ENCODE results near the gene GPATCH8. TPM values are rescaled to one million over a fixed set of nuclear protein-coding genes. Genes with fewer than 3 reads are reported as not detected.

Gene GPATCH8
- total RNA-seq, 1 experiment from 2014 or later, result 51.5 TPM

DNA sequence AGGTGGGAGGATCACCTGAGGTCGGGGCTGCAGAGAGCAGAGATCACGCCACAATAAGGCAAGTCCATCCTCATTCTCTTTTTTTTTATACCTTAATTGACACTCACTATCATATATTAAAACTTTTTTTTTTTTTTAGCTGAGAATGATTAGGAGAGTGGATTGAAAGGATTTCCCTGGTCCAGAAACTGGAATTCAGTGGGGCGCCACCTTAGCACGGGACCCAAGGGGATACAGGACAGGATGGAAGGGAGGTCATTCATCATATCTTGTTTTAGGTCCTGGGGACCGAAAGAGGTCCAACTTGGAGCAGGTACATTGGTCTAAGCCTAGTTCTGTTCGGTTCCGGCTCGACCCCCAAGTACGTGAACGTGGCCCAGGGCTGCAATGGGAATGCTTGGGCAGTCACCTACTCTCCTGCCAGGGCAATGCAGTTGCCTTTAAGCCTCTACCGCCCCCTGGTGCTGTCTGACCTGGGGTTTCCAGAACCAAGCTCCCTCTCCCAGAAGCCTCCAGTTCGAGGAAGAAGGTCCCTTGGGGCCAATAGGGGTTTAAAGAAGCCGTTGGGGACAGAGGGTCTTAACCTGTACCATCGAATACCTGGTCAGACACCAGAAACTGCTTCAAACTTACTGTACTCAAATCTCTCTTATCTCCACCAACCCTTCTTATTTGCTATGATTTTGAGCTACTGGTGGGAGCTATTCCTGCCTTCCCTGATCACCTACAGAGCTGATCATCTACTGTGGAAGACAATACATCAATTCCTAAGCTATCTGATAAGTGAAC is 19.9 kb upstream of the GPATCH8 start:
- H3K23me2 ChIP-seq (ENCODE audit: insufficient read length, low read depth, low read length, poor library complexity, severe bottlenecking), result no peaks in the 10 kb centered on the region
- H3K27ac ChIP-seq (ENCODE audit: insufficient read length, low read depth, low read length), result no peak overlapping the region
- no peaks in the 10 kb centered on the region for H4K20me1 ChIP-seq (ENCODE audit: control insufficient read depth, insufficient read depth, insufficient read length)
- peaks cover 24 to 28% of the 10 kb centered on the region in 2 experiments for H3K9me3 Mint-ChIP-seq
- H4K5ac ChIP-seq (ENCODE audit: insufficient read length, low read depth, low read length), result no peak overlapping the region
- no peaks in the 10 kb centered on the region for H3K4me1 Mint-ChIP-seq
- H3K18ac ChIP-seq (ENCODE audit: insufficient read length, low read depth, low read length), result no peak overlapping the region
- no CpG with 5 or more reads among the region's 14 CpGs for WGBS (ENCODE audit: extremely low coverage, insufficient read length, low lambda C conversion rate)
- H2BK5ac ChIP-seq (ENCODE audit: insufficient read length, low read length), result no peak overlapping the region
- no peak overlapping the region for H3K23ac ChIP-seq (ENCODE audit: insufficient read length, low read depth, low read length)
- H3K4ac ChIP-seq (ENCODE audit: low read depth, low read length), result no peak overlapping the region
- H3K27me3 ChIP-seq (ENCODE audit: insufficient read depth, low read length), result no peaks in the 10 kb centered on the region
- H3K27me3 Mint-ChIP-seq (ENCODE audit: low read depth), result peaks cover 6% of the 10 kb centered on the region
- no peaks in the 10 kb centered on the region for H3K79me1 ChIP-seq (ENCODE audit: insufficient read depth, low read depth, low read length, poor library complexity, severe bottlenecking)
- no peak overlapping the region for H3K4me2 ChIP-seq (ENCODE audit: insufficient read depth, insufficient read length, low read length)
- no peak overlapping the region for H4K91ac ChIP-seq (ENCODE audit: insufficient read length, low read depth, low read length)
- H2BK20ac ChIP-seq (ENCODE audit: low read depth, low read length, poor library complexity, severe bottlenecking), result no peak overlapping the region
- TF ChIP-seq, protein P1, sequence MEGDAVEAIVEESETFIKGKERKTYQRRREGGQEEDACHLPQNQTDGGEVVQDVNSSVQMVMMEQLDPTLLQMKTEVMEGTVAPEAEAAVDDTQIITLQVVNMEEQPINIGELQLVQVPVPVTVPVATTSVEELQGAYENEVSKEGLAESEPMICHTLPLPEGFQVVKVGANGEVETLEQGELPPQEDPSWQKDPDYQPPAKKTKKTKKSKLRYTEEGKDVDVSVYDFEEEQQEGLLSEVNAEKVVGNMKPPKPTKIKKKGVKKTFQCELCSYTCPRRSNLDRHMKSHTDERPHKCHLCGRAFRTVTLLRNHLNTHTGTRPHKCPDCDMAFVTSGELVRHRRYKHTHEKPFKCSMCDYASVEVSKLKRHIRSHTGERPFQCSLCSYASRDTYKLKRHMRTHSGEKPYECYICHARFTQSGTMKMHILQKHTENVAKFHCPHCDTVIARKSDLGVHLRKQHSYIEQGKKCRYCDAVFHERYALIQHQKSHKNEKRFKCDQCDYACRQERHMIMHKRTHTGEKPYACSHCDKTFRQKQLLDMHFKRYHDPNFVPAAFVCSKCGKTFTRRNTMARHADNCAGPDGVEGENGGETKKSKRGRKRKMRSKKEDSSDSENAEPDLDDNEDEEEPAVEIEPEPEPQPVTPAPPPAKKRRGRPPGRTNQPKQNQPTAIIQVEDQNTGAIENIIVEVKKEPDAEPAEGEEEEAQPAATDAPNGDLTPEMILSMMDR (conservative IDR thresholded peaks at IDR 0.05), result peak; percentile 78
- peak; percentile 92 for DNase-seq
- H3K4me1 ChIP-seq (ENCODE audit: insufficient read depth, low read length), result no peaks in the 10 kb centered on the region
- H2AK5ac ChIP-seq (ENCODE audit: insufficient read length, low read length), result no peak overlapping the region
- no peaks in the 10 kb centered on the region for H3K79me2 ChIP-seq (ENCODE audit: insufficient read depth, low read length)
- H3K14ac ChIP-seq (ENCODE audit: insufficient read depth, low read length), result no peak overlapping the region
- no peak overlapping the region; a peak in 1 of 7 replicates for H3K27ac Mint-ChIP-seq
- H2BK120ac ChIP-seq (ENCODE audit: low read depth, low read length, poor library complexity, severe bottlenecking), result no peak overlapping the region
- no peak overlapping the region for H4K8ac ChIP-seq (replicated peaks; ENCODE audit: insufficient read length, low read depth, low read length)
- peaks cover 5 to 12% (median 9%) of the 10 kb centered on the region in 3 experiments for H3K36me3 Mint-ChIP-seq (ENCODE audit: insufficient read depth in 1 of 3, low read depth in 3 of 3)
- H3T11ph ChIP-seq (ENCODE audit: low read length), result no peak overlapping the region
- H2BK12ac ChIP-seq (ENCODE audit: insufficient read length, low read depth, low read length), result no peak overlapping the region
- no peak overlapping the region for H3K4me3 Mint-ChIP-seq
- no peak overlapping the region for H2BK15ac ChIP-seq (ENCODE audit: low read depth, low read length)
- H3K9me3 ChIP-seq (ENCODE audit: control insufficient read depth, low read depth, low read length), result no peaks in the 10 kb centered on the region
- H3K56ac ChIP-seq (ENCODE audit: insufficient read length, low read depth, low read length), result no peak overlapping the region
- no peak overlapping the region for H3K9ac ChIP-seq (ENCODE audit: extremely low read depth, insufficient read length, low read length)
- no peak overlapping the region for H2AFZ ChIP-seq (ENCODE audit: low read length)
